ENCODE results near the gene DFFA.

DFFA gene

DNA sequence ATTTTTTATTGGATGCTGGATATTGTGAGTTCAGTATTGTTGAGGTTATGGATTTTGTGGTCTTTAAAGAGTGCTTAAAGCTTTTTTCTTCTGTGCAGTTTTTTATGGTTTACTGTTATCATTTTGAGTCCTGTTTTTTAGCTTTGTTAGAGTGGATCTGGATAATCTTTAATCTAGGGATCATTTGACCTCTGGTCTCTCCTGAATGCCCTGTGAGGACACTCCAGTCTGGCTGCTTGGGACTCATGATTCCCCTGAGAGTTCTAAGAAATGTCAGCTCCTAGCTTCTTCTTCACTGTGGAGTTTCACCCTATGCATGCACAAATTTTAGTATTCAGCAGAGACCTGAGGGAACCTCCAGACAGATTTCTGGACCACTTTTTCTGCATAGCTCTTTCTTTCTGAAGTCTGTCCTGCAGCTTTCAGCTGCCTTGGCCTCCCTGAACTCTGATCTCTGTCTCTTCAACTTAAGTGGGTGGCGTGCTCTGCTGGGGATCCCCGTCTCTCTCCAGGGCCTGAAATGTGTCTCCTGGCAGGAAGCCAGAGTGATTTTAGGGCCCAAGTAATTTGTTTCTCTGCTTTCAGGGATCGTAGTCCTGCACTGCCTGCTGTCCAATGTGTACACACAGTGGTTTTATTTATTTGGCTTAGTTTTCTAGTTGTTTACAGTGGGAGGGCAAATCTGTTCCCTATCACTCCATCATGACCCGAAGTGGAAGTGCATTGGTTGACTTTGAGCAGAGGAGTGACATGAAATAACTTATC, 17.1 kb upstream of the DFFA start:
- Histone ChIP-seq H2AFZ (ENCODE audit: low read depth, low read length, severe bottlenecking) (no peak overlapping the region), H3K79me2 (ENCODE audit: insufficient read depth, low read length) (peaks cover 72% of the 10 kb centered on the region), H4K20me1 (ENCODE audit: low read depth, low read length) (no peaks in the 10 kb centered on the region), H3K27me3 (ENCODE audit: low read length) (no peaks in the 10 kb centered on the region), H3K4me3 (ENCODE audit: insufficient read depth, low read length, poor library complexity, severe bottlenecking) (no peak overlapping the region), H3K27ac (ENCODE audit: low read depth, low read length) (no peak overlapping the region), H3K9me2 (replicated peaks; ENCODE audit: insufficient read depth, low read length) (no peaks in the 10 kb centered on the region), H3F3A (ENCODE audit: insufficient read depth) (no peaks in the 10 kb centered on the region), H3K36me3 (ENCODE audit: low read length) (no peaks in the 10 kb centered on the region), H3K9me3 (ENCODE audit: insufficient read depth, low read length) (no peaks in the 10 kb centered on the region), H3K9ac (ENCODE audit: low read length) (no peak overlapping the region), H3K4me2 (ENCODE audit: low read depth, low read length, poor library complexity, severe bottlenecking) (no peak overlapping the region)
- TF ChIP-seq, protein P1, sequence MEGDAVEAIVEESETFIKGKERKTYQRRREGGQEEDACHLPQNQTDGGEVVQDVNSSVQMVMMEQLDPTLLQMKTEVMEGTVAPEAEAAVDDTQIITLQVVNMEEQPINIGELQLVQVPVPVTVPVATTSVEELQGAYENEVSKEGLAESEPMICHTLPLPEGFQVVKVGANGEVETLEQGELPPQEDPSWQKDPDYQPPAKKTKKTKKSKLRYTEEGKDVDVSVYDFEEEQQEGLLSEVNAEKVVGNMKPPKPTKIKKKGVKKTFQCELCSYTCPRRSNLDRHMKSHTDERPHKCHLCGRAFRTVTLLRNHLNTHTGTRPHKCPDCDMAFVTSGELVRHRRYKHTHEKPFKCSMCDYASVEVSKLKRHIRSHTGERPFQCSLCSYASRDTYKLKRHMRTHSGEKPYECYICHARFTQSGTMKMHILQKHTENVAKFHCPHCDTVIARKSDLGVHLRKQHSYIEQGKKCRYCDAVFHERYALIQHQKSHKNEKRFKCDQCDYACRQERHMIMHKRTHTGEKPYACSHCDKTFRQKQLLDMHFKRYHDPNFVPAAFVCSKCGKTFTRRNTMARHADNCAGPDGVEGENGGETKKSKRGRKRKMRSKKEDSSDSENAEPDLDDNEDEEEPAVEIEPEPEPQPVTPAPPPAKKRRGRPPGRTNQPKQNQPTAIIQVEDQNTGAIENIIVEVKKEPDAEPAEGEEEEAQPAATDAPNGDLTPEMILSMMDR (IDR thresholded peaks at IDR 0.05; ENCODE audit: insufficient read depth, low read length, poor library complexity, severe bottlenecking) = no peak
- no peak for TF ChIP-seq EZH2phosphoT487 (conservative IDR thresholded peaks at IDR 0.05; ENCODE audit: low read length)

DNA sequence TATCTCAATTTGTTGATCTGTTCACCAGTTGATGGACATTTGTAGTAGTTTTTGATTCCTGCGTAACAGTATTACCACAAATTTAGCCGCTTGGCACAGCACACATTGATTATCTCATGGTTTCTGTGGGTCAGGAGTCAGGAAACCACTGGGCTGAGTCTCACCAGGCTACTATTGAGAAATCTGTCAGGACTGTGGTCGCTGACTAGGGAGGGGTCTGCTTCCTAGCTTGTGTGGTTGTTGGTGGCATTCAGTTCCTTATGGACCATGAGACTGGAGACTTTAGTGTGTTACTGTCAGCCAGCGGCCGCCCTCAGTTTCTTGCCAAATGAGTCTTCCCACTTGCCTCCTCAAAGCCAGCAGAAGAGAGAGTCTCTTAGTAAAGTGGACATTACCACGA, 12.2 kb upstream of the DFFA start:
- no peaks in the 10 kb centered on the region for H3K27me3 ChIP-seq (ENCODE audit: low read length)

DNA sequence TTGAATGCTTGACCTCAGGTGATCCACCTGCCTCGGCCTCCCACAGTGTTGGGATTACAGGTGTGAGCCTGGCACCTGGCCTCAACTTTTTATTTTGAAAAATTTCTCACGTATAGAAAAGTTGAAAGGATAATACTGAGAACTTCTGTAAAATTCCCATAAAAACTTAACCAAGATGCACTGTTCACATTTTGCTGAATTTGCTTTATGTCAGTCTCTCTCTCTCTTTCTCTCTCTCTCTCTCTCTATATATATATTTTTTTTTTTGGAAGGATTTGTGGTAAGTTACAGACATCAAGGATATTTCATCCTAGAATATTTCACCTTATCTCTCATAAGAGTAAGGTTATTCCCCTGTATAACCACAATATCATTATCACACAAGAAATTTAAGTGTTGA, 8.3 kb upstream of the DFFA start:
- Histone ChIP-seq H2AFZ (ENCODE audit: low read depth, low read length, severe bottlenecking) (no peak overlapping the region), H3K27me3 (ENCODE audit: low read length) (no peaks in the 10 kb centered on the region), H3F3A (ENCODE audit: insufficient read depth) (no peaks in the 10 kb centered on the region), H3K4me3 (ENCODE audit: insufficient read depth, low read length, poor library complexity, severe bottlenecking) (no peak overlapping the region), H3K9ac (ENCODE audit: low read length) (no peak overlapping the region), H3K79me2 (ENCODE audit: insufficient read depth, low read length) (peaks cover 72% of the 10 kb centered on the region), H3K36me3 (ENCODE audit: low read length) (no peaks in the 10 kb centered on the region), H3K27ac (ENCODE audit: low read depth, low read length) (no peak overlapping the region), H3K9me3 (ENCODE audit: insufficient read depth, low read length) (no peaks in the 10 kb centered on the region), H3K4me2 (ENCODE audit: low read depth, low read length, poor library complexity, severe bottlenecking) (no peak overlapping the region), H3K9me2 (replicated peaks; ENCODE audit: insufficient read depth, low read length) (no peaks in the 10 kb centered on the region), H4K20me1 (ENCODE audit: low read depth, low read length) (no peaks in the 10 kb centered on the region)
- TF ChIP-seq EZH2phosphoT487 (conservative IDR thresholded peaks at IDR 0.05; ENCODE audit: low read length) = no peak
- TF ChIP-seq, protein P1 (IDR thresholded peaks at IDR 0.05; ENCODE audit: insufficient read depth, low read length, poor library complexity, severe bottlenecking) = no peak

More for the DNA sequence above, 12.2 kb upstream of the DFFA start:
- no peak overlapping the region for H3K9ac ChIP-seq (ENCODE audit: low read length)
- H4K20me1 ChIP-seq (ENCODE audit: low read depth, low read length) = no peaks in the 10 kb centered on the region
- H3K36me3 ChIP-seq (ENCODE audit: low read length) = no peaks in the 10 kb centered on the region
- no peak overlapping the region for H3K27ac ChIP-seq (ENCODE audit: low read depth, low read length)
- H3K9me2 ChIP-seq (replicated peaks; ENCODE audit: insufficient read depth, low read length) = no peaks in the 10 kb centered on the region
- TF ChIP-seq, protein P1 (IDR thresholded peaks at IDR 0.05; ENCODE audit: insufficient read depth, low read length, poor library complexity, severe bottlenecking) = no peak
- no peak for TF ChIP-seq EZH2phosphoT487 (conservative IDR thresholded peaks at IDR 0.05; ENCODE audit: low read length)
- H3K9me3 ChIP-seq (ENCODE audit: insufficient read depth, low read length) = no peaks in the 10 kb centered on the region
- no peak overlapping the region for H2AFZ ChIP-seq (ENCODE audit: low read depth, low read length, severe bottlenecking)
- H3K4me3 ChIP-seq (ENCODE audit: insufficient read depth, low read length, poor library complexity, severe bottlenecking) = no peak overlapping the region
- no peak overlapping the region for H3K4me2 ChIP-seq (ENCODE audit: low read depth, low read length, poor library complexity, severe bottlenecking)
- peaks cover 61% of the 10 kb centered on the region for H3K79me2 ChIP-seq (ENCODE audit: insufficient read depth, low read length)
- no peaks in the 10 kb centered on the region for H3F3A ChIP-seq (ENCODE audit: insufficient read depth)

All from SU-DHL-6 (cell line).